Measurements from ENCODE around the gene COL6A3. TPM values are rescaled to one million over a fixed set of nuclear protein-coding genes. Genes with fewer than 3 reads are reported as not detected.

Gene COL6A3
- polyA plus RNA-seq, 1 donor (not counting 4 experiments of a cell fraction or from before 2014, with no cell fraction given) = not detected

- Histone ChIP-seq H3K9me1 (ENCODE audit: control insufficient read depth, extremely low read depth, insufficient read depth, low read length) (no peaks in the 10 kb centered on the region), H3K4me2 (ENCODE audit: control insufficient read depth, extremely low read depth, insufficient read depth, low read depth, low read length) (no peak overlapping the region), H3K27me3 (ENCODE audit: control insufficient read depth, extremely low read depth, insufficient read depth, low read length) (no peaks in the 10 kb centered on the region), H3K36me3 (ENCODE audit: control insufficient read depth in 2 of 2, extremely low read depth in 1 of 2, insufficient read depth in 2 of 2, low read length in 2 of 2) (no peaks in the 10 kb centered on the region), H3K27ac (ENCODE audit: control insufficient read depth, insufficient read depth, low read length) (no peak overlapping the region), H3K4me1 (ENCODE audit: control insufficient read depth, extremely low read depth, insufficient read depth, low read length) (peaks cover 47% of the 10 kb centered on the region), H3K9me3 (ENCODE audit: control insufficient read depth, low read depth, low read length) (no peaks in the 10 kb centered on the region), H3K79me2 (ENCODE audit: control insufficient read depth, insufficient read depth, low read length) (no peaks in the 10 kb centered on the region), H2AFZ (ENCODE audit: control insufficient read depth, low read length) (no peak overlapping the region), H4K20me1 (ENCODE audit: control insufficient read depth, extremely low read depth, insufficient read depth, low read length) (no peaks in the 10 kb centered on the region), H3K4me3 (ENCODE audit: control insufficient read depth in 2 of 3, extremely low read depth in 1 of 3, insufficient read depth in 2 of 3, low read depth in 1 of 3, low read length in 3 of 3) (no peak overlapping the region), H3K9ac (ENCODE audit: control insufficient read depth, extremely low read depth, insufficient read depth, low read length) (no peak overlapping the region)
- DNase-seq (ENCODE audit: low read depth, low spot score) (no peak), FAIRE-seq (no peak)
- dilution Hi-C loops (cut with MboI; ENCODE audit: extremely low pct_ligation_motif_present, low sequenced_read_pairs) = no loop called here
- no peak for TF ChIP-seq CTCF (optimal IDR thresholded peaks at IDR 0.05 in 1 of 3, IDR thresholded peaks at IDR 0.05 in 1 of 3, conservative IDR thresholded peaks at IDR 0.05 in 1 of 3; ENCODE audit: extremely low read depth in 1 of 3, insufficient read depth in 2 of 3, low read length in 3 of 3)
Observed at GRCh38 chr2:237297421-237298150, 116.4 kb downstream of the COL6A3 start.

DNA sequence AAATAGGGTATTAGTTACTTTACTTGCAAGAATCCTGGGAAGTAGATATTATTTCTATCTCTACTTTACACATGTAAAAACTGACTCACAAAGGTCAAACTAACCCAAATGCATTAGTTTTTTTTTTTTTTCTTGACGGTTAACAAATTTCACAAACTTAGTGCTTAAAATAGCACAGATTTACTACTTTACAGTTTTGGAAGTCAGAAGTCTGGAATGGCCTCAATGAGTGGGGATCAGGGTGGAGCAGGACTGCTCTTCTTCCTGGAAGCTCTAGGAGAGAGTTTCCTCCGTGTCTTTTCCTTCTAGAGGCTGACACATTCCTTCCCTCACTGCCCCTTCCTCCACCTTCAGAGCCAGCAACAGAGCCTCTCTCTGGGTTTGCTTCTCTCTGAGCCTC is 117.2 kb downstream of the COL6A3 start:
- H3K36me3 ChIP-seq (ENCODE audit: control insufficient read depth in 2 of 2, extremely low read depth in 1 of 2, insufficient read depth in 2 of 2, low read length in 2 of 2) = no peaks in the 10 kb centered on the region
- no peaks in the 10 kb centered on the region for H4K20me1 ChIP-seq (ENCODE audit: control insufficient read depth, extremely low read depth, insufficient read depth, low read length)
- no peak overlapping the region for H3K9ac ChIP-seq (ENCODE audit: control insufficient read depth, extremely low read depth, insufficient read depth, low read length)
- FAIRE-seq = no peak
- H3K4me1 ChIP-seq (ENCODE audit: control insufficient read depth, extremely low read depth, insufficient read depth, low read length) = peaks cover 48% of the 10 kb centered on the region
- H3K27me3 ChIP-seq (ENCODE audit: control insufficient read depth, extremely low read depth, insufficient read depth, low read length) = no peaks in the 10 kb centered on the region
- H2AFZ ChIP-seq (ENCODE audit: control insufficient read depth, low read length) = no peak overlapping the region
- H3K79me2 ChIP-seq (ENCODE audit: control insufficient read depth, insufficient read depth, low read length) = no peaks in the 10 kb centered on the region
- DNase-seq (ENCODE audit: low read depth, low spot score) = no peak
- no peak overlapping the region for H3K4me2 ChIP-seq (ENCODE audit: control insufficient read depth, extremely low read depth, insufficient read depth, low read depth, low read length)
- no peaks in the 10 kb centered on the region for H3K9me3 ChIP-seq (ENCODE audit: control insufficient read depth, low read depth, low read length)
- H3K27ac ChIP-seq (ENCODE audit: control insufficient read depth, insufficient read depth, low read length) = no peak overlapping the region
- no peaks in the 10 kb centered on the region for H3K9me1 ChIP-seq (ENCODE audit: control insufficient read depth, extremely low read depth, insufficient read depth, low read length)
- TF ChIP-seq CTCF (optimal IDR thresholded peaks at IDR 0.05 in 1 of 3, IDR thresholded peaks at IDR 0.05 in 1 of 3, conservative IDR thresholded peaks at IDR 0.05 in 1 of 3; ENCODE audit: extremely low read depth in 1 of 3, insufficient read depth in 2 of 3, low read length in 3 of 3) = no peak
- TF ChIP-seq EZH2 (IDR thresholded peaks at IDR 0.05; ENCODE audit: low read length) = no peak
- dilution Hi-C loops (cut with MboI; ENCODE audit: extremely low pct_ligation_motif_present, low sequenced_read_pairs) = no loop called here
- no peak overlapping the region for H3K4me3 ChIP-seq (ENCODE audit: control insufficient read depth in 2 of 3, extremely low read depth in 1 of 3, insufficient read depth in 2 of 3, low read depth in 1 of 3, low read length in 3 of 3)
